RWPE2 (cell line): Measurements from ENCODE around the gene HEXD.
"Not testable (repeated sequence)": the region's sequence is repeated elsewhere in the genome, so short reads cannot be mapped to it uniquely, and the experiment has no call there.

Experiments used
- ATAC-seq: fragments of 200-7000 bp; cut with Tn5 transposase; 3 replicates; pipeline ENCODE4 v1.9.1; 2021; ENCODE audit warnings: low read depth
- DNase-seq: peaks from one replicate; pipeline ENCODE4 v3.0.0-alpha.2; 2020; ENCODE audit warnings: low spot score
- H3K27ac ChIP-seq: fragments of 450-650 bp; 2 replicates; pipeline ENCODE4 v1.5.1; 2017; ENCODE audit warnings: mild to moderate bottlenecking; ENCODE audit not compliant: poor library complexity, severe bottlenecking
- H3K27me3 ChIP-seq: fragments of 250-450 bp; sonication (Bioruptor Pico); 2 replicates; pipeline ENCODE4 v1.5.1; 2021; ENCODE audit warnings: mild to moderate bottlenecking, moderate library complexity; ENCODE audit not compliant: insufficient read depth, poor library complexity, severe bottlenecking
- H3K36me3 ChIP-seq: fragments of 250-450 bp; sonication (Bioruptor Pico); 2 replicates; pipeline ENCODE4 v1.5.1; 2020; ENCODE audit warnings: low read depth, mild to moderate bottlenecking, moderate library complexity
- H3K4me1 ChIP-seq: fragments of 250-450 bp; sonication (Bioruptor Pico); 2 replicates; pipeline ENCODE4 v1.5.1; 2021; ENCODE audit warnings: mild to moderate bottlenecking, moderate library complexity; ENCODE audit not compliant: insufficient read depth, poor library complexity, severe bottlenecking
- H3K4me3 ChIP-seq: fragments of 250-450 bp; sonication (Bioruptor Pico); 2 replicates; pipeline ENCODE4 v1.5.1; 2021; ENCODE audit warnings: mild to moderate bottlenecking, moderate library complexity; ENCODE audit not compliant: severe bottlenecking
- H3K9me3 ChIP-seq: fragments of 250-450 bp; sonication (Bioruptor Pico); 2 replicates; pipeline ENCODE4 v1.5.1; 2021; ENCODE audit warnings: mild to moderate bottlenecking, moderate library complexity; ENCODE audit not compliant: severe bottlenecking
- TF ChIP-seq, protein P1 (sequence below): fragments of 450-650 bp; IDR thresholded peaks from one replicate; pipeline ENCODE4 v1.5.1; 2017; ENCODE audit warnings: mild to moderate bottlenecking, moderate library complexity; ENCODE audit not compliant: poor library complexity, severe bottlenecking

HEXD gene

DNA sequence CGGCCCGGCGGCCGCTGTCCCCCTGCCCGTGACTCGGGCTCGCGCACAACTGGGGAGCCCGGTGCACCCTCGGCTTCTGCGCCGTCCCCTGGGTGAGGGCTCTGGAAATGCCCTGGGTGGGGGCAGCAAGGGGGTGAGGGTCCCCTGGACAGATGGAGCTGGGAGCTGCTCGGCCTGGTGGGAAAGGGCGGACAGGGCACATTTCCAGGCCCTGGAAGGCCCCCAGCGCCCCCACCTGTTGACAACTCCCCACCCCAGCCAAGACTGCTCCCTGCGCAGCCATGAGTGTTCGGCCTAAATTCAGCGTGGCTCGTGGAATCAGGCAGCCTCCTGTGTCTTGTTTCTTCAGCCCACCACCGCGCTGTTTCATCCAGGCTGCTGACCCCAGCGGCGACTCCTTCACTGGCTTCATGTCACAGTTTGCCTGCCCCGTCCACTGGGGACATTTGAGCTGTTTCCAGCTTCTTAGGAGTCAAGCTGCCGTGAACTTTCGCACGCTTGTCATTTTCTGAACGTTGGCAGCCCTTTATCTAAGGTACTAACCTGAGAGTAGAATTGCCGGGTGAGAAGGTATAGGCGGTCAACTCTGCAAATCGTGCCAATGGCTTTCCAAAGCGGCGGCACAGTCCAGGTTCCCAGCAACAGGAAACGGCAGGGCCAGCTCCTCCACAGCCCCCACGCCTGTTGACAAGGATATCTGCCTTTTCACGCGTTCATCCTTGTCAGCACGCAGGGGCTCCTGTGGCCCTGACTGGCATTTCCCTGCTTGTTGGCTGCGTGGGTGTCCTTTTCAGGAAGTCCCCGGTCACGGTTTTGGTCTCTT, 45.7 kb upstream of the HEXD start:
- Histone ChIP-seq H3K4me3 (no peak overlapping the region), H3K27ac (no peak overlapping the region), H3K36me3 (no peaks in the 10 kb centered on the region), H3K9me3 (no peaks in the 10 kb centered on the region), H3K4me1 (no peaks in the 10 kb centered on the region), H3K27me3 (peaks cover 64% of the 10 kb centered on the region)
- no peak for ATAC-seq
- DNase-seq: peak; percentile 66
- TF ChIP-seq, protein P1, sequence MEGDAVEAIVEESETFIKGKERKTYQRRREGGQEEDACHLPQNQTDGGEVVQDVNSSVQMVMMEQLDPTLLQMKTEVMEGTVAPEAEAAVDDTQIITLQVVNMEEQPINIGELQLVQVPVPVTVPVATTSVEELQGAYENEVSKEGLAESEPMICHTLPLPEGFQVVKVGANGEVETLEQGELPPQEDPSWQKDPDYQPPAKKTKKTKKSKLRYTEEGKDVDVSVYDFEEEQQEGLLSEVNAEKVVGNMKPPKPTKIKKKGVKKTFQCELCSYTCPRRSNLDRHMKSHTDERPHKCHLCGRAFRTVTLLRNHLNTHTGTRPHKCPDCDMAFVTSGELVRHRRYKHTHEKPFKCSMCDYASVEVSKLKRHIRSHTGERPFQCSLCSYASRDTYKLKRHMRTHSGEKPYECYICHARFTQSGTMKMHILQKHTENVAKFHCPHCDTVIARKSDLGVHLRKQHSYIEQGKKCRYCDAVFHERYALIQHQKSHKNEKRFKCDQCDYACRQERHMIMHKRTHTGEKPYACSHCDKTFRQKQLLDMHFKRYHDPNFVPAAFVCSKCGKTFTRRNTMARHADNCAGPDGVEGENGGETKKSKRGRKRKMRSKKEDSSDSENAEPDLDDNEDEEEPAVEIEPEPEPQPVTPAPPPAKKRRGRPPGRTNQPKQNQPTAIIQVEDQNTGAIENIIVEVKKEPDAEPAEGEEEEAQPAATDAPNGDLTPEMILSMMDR: no peak

DNA sequence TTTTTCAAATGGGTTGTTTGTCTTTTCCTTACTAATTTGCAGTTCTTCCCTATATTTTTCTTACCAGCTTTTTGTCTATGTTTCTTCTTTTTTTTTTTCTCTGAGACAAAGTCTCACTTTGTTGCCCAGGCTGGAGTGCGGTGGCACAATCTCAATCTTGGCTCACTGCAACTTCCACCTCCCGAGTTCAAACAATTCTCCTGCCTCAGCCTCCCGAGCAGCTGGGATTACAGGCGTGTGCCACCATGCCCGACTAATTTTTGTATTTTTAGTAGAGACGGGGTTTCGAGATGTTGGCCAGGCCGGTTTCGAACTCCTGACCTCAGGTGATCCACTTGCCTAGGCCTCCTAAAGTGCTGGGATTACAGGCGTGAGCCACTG, 45.1 kb upstream of the HEXD start:
- not testable (repeated sequence) for H3K4me3 ChIP-seq

DNA sequence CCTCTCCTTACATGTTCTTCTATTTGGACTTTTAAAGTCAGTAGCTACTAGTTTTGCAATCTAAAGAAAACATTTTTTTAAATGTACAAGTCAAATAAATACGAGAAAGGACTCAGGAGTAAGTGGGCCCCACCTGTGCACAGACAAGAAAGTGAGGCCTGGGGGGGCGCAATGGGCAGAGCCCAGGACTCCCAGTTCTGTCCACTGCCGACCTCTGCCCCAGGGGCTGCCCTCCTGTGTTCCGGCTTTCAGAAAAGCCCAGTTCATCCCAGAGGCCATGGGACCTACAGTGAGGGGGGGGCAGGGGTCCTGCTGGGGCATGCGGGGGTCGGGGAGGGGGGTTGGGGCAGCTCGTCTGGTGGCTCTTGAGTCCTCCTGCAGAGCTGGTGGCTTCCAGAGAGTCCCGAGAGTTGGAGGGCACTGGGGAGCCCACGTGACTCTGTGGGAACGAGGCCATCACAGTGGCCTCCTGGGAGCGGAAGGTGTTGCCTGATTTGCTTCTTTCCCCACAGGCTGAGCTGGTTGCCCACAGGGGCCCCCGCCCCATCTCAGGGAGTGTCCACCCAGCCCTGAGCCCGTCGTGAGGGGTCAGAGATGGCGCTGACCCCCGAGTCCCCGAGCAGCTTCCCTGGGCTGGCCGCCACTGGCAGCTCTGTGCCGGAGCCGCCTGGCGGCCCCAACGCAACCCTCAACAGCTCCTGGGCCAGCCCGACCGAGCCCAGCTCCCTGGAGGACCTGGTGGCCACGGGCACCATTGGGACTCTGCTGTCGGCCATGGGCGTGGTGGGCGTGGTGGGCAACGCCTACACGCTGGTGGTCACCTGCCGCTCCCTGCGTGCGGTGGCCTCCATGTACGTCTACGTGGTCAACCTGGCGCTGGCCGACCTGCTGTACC, 44.2 kb upstream of the HEXD start:
- Histone ChIP-seq H3K4me1 (no peaks in the 10 kb centered on the region), H3K27ac (no peak overlapping the region), H3K27me3 (peaks cover 73% of the 10 kb centered on the region), H3K4me3 (no peak overlapping the region), H3K36me3 (no peaks in the 10 kb centered on the region), H3K9me3 (no peaks in the 10 kb centered on the region)
- DNase-seq (peak; percentile 74), ATAC-seq (no peak; the same call in 2 of the 3 replicates)
- TF ChIP-seq, protein P1: no peak

More for the DNA sequence above, 45.1 kb upstream of the HEXD start:
- not testable (repeated sequence) for H3K9me3 ChIP-seq, H3K27ac ChIP-seq, H3K4me1 ChIP-seq, DNase-seq, ATAC-seq, H3K36me3 ChIP-seq
- H3K27me3 ChIP-seq: peaks cover 64% of the 10 kb centered on the region

DNA sequence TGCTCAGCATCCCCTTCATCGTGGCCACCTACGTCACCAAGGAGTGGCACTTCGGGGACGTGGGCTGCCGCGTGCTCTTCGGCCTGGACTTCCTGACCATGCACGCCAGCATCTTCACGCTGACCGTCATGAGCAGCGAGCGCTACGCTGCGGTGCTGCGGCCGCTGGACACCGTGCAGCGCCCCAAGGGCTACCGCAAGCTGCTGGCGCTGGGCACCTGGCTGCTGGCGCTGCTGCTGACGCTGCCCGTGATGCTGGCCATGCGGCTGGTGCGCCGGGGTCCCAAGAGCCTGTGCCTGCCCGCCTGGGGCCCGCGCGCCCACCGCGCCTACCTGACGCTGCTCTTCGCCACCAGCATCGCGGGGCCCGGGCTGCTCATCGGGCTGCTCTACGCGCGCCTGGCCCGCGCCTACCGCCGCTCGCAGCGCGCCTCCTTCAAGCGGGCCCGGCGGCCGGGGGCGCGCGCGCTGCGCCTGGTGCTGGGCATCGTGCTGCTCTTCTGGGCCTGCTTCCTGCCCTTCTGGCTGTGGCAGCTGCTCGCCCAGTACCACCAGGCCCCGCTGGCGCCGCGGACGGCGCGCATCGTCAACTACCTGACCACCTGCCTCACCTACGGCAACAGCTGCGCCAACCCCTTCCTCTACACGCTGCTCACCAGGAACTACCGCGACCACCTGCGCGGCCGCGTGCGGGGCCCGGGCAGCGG, 43.4 kb upstream of the HEXD start:
- no peak overlapping the region for H3K4me3 ChIP-seq
- H3K4me1 ChIP-seq: no peaks in the 10 kb centered on the region
- ATAC-seq (no peak), DNase-seq (no peak)
- TF ChIP-seq, protein P1: no peak
- peaks cover 74% of the 10 kb centered on the region for H3K27me3 ChIP-seq
- no peaks in the 10 kb centered on the region for H3K9me3 ChIP-seq
- H3K27ac ChIP-seq: no peak overlapping the region
- no peaks in the 10 kb centered on the region for H3K36me3 ChIP-seq
